GF-D8 (cell line): Measurements from ENCODE around the gene C3orf70.
A peak's percentile ranks its signal among the peaks of the same experiment; 100 is the strongest.

ENCODE experiments used
- DNase-seq: peaks from one replicate; lab custom pipeline; 2025; lab: John Stamatoyannopoulos, UW

C3orf70 gene, protein sequence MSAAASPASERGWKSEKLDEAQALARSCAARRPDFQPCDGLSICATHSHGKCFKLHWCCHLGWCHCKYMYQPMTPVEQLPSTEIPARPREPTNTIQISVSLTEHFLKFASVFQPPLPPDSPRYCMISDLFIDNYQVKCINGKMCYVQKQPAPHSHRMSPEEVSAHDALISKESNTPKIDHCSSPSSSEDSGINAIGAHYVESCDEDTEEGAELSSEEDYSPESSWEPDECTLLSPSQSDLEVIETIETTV

DNA sequence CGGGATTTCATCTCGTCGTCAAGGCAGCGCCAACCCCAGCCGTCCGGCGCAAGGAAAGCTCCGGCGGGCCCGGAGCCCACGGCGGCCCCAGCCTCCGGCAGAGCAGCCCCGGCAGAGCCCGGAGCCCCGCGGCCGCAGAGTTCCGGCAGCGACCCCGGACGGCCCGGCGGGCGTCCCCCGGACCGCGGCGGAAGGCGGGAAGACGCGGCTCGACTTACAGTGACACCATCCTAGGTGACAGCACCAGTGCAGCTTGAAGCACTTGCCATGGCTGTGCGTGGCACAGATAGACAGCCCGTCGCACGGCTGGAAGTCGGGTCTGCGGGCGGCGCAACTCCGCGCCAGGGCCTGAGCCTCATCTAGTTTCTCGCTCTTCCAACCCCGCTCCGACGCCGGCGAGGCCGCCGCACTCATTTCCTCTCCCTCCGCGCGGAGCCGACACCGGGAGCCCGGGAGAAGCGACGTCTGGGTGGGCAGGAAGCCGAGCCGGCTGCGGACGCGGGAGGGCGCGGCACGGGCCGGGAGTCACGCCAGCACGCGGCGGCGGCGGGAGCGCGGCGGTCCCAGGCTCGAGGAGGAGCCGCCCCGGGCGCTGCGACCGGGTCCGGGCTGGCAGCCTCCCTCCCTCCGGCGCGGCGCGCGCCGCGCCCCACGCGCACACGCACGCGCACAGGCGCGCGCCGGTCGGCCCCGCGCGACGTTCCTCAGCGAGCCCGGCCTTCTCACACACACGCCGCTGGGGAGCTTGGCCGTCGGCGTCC, at the start of gene C3orf70:
TSS of gene C3orf70 (minus strand) at position 651 of the 761 bp plus-strand sequence. CDS start at position 414, 237 bp downstream.
- no peak for DNase-seq

DNA sequence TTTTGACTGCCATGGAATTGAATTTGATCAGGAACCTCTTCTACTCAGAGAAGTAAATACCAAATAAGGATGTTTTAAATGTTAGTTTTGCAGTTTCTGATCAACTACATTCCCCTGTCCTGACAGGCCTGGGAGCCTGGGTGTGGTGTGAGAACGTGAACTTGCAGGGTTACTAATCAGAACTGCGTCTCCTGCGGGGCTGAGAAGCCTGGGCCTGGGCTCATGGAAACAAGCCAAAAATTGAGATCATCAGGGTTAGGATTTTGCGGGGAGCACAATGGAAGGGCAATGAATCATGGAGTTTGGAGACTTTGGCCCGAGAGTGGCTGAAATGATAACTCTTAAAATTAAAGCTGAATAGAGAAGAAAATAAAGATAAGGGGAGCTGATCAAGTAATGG, 47.8 kb upstream of the C3orf70 start:
- no peak for DNase-seq

DNA sequence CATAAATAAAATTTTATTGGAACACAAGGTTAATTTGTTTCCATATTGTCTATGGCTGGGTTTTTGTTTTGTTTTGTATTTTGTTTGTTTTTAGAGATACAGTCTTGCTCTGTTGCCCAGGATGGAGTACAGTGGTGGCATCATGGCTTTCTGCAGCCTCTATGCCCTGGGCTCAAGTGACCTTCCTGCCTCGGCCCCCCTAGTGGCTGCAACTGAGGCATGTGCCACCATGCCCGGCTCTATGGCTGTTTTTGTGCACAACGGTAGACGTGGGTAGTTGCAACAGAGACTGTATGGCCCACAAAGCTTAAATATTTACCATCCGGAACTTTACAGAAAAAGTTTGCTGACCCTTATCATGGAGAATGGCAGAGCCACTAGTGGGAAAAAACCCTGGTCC, 46.8 kb upstream of the C3orf70 start:
- no peak for DNase-seq

DNA sequence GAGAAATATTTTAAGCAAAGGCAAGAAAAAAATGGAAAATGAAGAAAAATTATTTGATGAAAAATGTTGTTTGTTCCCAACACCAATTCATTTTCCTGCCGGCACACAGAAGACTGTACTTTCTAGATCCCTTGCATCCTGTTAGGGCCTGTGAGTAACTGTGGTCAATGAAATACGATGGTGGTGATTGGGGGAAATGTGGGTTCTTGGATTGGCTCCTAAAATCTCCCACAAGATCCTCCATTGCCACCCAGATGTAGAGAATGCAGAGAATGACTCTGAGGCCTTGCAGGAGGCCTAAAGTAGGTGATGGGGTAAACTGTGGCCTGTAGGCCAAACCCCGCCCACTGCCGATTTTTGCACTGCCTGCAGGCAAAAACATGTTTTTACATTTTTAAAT, 46.3 kb upstream of the C3orf70 start:
- no peak for DNase-seq

DNA sequence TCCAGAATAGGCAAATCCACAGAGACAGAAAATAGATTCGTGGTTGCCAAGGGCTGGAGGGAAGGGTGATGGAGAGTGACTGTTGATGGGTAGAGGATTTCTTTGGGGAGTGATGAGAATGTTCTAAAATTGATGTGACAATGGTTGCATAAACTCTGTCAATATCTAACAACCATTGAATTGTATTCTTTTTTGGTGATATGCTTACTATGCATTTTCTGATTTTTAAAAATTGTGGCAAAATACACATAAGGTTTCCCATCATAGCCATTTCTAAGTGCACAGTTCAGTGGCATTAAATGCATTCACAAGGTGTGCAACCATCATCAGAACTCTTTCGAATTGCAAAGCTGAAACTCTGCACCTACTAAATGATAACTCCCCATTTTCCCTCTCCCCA, 44.2 kb upstream of the C3orf70 start:
- no peak for DNase-seq

DNA sequence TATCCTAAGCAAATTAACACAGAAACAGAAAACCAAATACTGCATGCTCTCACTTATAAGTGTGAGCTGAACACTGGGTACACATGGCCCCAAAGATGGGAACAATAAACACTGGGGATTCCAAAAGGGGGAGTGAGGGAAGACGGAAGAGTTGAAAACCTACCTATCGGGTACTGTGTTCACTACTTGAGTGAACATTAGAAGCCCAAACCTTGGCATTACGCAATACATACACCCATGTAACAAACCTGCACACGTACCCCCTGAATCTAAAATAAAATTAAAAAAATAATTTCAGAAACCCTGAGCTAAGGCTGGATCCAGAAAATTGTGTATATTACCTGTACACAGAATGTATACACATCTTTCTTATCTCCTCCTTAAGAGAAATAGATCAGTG, 42.8 kb upstream of the C3orf70 start:
- DNase-seq = no peak

DNA sequence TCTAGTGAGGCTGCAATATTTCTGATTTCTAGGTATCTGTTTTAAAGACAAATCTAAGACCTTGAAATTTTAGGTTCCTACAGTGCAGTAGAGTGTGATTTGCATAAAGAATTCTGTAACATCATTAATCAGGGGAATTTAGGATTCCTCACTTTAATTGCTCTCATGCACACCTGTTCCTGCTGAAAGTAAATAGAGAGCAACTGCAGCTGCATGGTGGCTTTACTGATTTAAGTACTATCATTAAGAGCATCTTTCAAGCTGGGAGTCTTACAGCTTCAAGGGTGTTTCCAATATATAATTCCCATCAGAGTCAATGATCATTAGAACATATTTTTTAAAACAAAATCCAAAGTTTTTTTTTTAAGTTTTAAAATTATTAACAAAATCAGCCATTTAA, 36.0 kb upstream of the C3orf70 start:
- DNase-seq = no peak

DNA sequence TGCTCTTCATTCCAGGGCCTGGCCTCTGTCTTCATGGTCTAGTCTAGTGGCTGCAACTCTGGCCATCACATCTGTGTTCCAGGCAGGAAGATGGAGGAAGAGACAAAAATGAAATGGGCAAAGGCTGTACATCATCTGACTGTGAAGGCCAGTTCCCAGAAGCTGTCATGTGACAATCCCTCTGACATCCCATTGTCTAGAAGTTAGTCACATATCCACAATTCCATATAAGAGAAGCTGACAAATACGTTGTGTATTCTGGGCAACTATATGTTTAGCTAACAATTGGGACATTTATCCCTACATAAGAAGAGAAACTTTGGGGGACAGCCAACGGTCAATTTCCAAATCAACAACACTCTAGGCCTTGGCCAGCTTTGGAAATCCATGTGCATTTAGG, 34.5 kb upstream of the C3orf70 start:
- no peak for DNase-seq

DNA sequence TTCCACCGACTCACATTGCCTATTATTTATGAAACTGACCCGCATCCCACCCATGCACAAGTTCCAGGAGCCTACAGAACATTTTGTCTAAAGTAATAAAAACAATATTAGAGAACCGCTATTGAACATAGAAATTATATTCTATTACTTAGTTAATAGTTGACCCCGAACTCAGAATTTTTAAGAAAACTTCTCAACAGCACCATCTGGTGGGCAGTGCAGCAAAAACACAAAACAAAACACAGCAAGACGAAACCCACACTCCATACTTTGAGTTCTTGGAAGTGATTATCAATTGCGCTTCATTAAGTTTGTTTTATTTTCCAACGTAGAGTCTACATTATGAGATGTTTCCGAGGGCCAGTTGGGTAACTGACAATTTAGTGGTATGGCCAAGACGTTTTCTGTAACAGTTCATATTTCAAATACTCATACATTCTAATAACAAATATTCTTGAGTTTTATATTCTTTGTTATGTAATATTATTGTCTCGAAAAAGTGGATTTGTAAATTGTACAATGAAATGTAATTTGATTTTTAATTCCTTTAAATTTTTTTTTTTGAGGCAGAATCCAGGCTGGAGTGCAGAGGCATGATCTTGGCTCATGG, 24.0 kb upstream of the C3orf70 start:
- DNase-seq = no peak

DNA sequence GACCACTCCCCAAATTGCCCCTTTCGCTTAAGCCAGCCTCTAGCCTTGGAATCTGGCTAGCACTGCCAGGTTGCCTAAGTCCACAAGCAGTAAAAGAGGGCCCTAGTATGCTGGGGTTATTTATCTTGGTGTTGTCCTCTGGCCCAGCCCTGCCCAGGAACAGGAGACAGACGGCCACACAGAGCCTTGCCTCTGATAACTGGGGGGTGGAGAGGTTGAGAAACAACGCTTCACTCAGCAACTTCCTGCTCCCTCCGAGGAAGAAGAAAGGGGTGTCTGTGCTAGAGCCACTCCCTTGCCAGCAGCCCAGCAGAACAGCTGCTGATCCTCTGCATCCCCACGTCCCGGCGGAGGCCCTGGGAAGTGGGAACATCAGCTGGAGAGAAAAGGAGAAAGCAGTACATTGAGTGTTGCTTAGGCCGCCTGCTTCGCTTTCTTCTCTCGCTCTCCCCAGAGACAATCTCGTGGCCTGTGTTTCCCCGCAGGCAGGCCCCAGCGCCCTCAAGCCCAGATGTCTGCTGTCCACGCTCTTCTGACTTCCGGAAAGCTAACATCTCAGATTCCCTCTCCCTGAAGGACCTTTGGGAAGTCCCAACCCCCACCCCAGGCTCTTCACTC, 22.6 kb upstream of the C3orf70 start:
- peak; percentile 80 for DNase-seq

DNA sequence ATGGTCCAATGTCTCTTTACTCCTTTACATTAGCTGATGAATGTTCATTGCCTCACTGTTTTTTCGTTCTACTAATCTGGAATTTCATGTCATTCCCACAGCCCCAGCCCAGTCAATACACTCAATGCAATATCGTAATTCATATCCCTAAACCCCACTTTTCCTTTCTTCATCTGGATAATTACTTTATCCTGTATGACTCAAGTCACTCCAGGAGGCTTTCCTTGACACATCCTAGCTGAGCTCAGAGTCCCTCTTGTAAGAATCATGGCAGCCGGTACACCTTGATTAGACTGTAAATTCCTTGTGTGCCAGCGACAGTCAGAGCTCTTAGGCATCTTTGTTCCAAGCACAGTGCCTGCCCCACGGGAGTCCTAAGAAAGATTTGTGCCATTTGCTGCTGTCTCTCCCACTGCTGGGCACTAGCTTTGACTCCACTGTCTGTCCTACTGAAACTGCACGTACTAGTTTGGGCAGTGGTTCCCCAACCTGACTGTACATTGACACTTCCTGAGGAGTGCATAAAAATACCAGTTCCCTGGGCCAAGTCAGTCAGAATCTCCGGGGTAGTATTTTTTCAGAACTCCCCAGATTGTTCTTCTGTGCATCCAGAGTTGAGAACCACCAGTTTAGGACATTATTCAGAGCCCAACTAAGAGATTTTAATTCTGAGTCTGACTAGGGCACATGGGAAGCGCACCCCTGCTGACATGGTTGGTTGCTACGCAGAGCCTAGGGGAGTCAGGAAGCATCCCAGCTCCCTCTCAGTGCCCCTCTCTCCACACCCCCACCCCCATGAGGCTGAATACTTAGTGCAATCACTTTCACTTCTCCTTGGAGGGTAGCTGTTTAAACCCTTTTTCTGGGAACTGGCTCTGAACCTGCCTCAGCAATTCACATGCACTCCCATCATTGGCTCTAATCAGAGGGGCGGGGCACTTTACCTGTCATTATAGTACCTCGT, 19.5 kb upstream of the C3orf70 start:
- no peak for DNase-seq

DNA sequence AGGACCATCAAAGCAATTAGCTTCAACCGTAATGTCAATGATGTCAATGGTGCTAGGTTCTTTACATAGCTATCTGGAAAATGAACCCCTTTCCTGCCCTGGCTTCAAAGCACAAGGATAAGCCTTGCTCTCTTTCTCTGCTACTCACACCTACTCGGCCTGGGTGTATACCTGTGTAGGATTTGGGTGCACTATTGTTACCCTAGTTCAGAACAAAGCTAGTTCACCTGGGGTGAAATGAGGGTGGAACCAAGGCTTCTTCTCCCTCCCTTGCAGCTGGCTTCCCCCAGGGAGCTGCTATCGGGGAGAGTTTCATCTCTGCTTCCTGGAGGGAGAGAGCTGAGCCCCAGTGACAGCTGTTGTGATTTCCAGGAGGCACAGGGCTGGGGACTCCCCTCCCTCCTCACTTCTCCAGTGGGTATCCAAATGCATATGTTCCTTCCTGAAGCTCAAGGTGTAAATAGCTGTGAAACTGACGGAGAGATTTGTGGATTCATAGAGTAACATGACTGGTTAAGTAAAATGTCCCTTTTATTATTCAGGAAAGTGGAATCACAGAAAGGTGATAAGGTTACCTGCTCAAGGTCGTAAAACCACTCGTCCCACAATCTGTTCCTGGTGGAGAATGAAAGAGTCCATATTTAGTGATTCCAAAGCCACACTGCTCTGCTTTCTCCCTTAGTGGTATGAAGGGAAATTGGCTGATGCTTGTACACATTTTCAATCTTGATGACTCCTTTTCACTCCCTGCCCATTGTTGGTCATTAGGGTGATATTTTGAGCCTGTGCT, 11.8 kb upstream of the C3orf70 start:
- no peak for DNase-seq

DNA sequence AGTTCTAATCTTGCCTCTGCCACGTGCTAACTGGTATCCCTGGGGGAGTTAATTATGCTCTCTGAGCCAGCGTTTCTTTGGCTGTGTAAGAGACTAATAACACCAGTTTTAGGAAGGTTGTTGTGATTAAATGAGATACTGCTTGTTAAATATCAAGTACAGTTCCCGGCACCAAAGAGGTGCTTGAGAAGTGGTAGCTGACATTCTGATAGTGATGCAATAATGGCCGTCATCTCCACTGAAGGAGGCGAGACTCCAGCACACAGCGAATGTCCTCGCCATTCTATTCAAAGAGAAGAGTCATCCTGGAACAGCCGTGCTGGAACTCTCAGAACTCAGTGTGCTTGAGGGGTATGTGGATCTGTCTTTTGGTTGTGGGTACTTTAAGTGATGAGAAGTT, 9.8 kb upstream of the C3orf70 start:
- no peak for DNase-seq

DNA sequence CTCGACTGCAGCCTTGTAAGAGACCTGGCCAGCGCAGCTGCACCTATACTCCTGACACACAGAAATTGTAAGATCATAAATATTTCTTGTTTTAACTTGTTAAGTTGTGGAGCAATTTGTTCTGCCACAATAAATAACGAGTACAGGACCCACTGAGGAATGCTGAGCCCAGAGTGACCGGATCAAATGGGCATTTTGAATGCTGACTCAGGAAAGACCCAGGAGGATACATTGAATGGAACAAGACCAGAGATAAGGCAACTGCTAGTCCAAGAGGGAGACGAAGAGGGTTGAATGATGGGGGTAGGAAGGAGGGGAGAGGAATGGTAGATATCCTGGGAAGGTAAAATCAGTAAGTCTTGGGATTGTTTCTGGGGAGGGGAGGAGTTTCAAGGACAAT, 8.9 kb upstream of the C3orf70 start:
- DNase-seq = no peak

DNA sequence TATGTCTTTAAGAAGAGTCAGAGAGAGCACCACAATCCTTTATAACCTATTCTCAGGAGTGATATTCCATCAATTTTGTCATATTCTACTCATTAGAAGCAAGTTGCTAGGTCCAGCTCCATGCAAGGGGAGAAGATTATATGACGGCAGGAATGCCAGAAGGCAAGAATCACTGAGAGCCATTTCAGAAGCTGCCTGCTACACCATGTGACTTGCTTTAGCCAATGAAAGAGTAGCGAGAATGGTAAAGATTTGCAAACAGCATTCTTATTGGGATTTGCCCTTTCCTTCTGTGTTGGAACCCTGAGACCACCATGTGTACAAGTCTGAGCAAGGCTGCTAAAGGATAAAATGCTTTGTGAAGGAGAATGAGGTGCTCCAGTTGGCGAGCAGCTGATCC, 4.5 kb upstream of the C3orf70 start:
- no peak for DNase-seq

DNA sequence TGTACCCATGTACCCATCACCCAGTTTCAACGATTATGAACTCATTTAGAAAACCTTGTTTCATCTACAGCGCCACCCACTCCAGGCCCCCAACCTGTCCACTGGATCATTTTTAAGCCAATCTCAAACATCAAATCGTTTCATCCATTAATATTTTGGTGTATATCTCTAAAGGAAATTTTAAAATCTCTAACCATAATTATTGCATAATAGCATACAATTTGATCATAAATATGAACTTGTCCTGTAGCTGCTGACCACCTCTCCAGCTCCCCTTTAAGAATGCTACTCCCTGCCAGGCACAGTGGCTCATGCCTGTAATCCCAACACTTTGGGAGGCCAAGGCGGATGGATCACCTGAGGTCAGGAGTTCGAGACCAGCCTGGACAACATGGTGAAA, 2.8 kb upstream of the C3orf70 start:
- no peak for DNase-seq

DNA sequence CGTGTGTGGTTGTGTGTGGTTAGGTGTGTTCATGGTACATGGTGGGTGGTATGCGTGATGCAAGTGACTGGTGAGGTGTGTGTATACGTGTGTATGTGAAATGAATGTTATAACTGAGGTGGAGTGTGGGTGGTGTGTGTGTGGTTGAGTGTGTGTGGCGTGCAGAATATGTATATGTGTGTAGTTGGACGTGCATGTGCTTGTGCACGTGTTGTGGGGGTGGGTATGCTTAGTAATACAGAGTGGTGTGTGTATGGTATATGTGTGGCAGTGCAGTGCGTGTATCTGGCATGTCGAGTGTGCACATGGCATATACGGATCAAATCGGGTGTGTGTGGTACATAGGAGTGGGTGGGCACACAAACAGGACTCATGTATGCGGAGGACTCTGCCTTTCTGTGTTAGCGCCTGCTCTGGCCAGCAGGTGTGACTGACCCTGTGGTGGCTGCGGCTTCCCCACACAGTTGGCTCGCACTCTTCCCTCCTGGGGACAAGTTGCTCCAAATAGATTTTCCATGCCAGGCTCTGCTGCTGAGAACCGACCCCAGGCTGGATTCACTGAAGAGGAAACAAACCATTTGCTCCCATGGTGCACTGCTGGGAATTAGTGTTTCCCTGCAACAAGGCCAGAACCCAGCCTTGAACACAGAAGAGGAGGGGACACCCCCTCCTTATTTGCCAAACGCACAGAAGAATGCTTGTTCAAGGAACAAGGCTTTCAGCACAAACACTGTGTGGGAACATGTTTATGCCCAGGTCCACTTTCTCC, 1.2 kb upstream of the C3orf70 start:
- DNase-seq = no peak

DNA sequence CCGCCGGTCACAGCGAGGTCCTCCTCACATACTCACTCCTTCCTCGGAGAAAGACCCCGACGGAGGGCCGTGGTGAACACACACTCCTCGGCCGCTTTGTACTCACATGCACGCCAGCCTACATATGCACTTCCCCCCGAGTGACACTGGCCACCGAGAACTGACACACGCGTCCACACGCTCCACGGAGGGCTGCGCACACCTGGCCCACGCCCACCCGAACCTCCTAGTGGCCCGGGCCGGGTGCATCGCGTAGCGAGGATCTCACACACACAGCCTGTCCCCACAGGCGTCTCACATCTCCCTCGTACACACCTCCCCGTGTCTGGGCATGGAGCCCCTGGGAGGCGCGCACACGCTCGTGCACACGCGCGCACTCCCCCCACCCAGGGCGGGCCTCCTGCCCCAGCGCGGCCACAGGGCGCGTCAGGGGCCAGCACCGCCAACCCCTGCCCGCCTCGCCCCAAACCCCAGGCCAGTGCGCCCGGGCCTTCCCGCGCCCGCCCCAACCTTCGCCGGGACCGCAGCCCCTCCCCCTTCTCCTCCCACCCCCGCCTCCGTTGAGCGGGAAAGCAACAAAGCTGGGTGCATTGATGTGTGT, 411 bp upstream of the C3orf70 start:
- DNase-seq = no peak

DNA sequence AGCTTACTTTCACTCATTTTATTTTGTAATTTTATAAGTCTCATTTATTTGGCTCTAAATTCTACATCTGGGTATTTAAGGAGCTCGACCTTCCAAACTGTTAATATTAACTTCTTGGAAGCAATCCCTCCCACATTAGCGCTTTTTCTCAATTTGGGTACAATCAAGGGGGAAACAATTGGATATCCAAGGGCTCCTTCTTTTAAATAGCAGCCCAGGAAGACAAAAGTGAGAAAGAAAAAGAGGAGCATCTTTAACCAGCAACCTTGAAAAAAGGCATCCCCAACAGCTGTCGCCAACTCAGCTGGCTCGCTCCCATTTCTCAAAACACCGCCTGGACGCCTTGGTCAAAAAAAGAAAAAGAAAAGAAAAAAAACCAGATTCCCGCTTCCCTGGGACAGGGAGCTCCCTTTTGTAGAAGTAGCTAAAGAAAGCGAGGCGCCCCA, 873 bp downstream of the C3orf70 start:
- no peak for DNase-seq
